Frontal cortex (tissue), 4 donors: Measurements from ENCODE around the gene SCO1. TPM values are rescaled to one million over a fixed set of nuclear protein-coding genes. Genes with fewer than 3 reads are reported as not detected.
A peak's percentile ranks its signal among the peaks of the same experiment; 100 is the strongest.
"Not testable (repeated sequence)": the region's sequence is repeated elsewhere in the genome, so short reads cannot be mapped to it uniquely, and the experiment has no call there.

ENCODE experiments used
- DNase-seq, 2 donors: peaks; one replicate each; pipeline ENCODE4 v3.0.0; 2012; ENCODE audit warnings: low spot score in 2 of 2
- FAIRE-seq: peaks from 2 replicates; lab custom pipeline; 2012; peaks lifted over from hg19 to GRCh38; lab: Jason Lieb, UNC
- total RNA-seq: library from RNA; depleted of rRNA; stranded (reverse); fragments of >200 nt; gene quantifications from one replicate; pipeline ENCODE4 v1.2.3, GENCODE V29; 2014
- donor health status: control.
- donor health status: control.
- donor health status: control.

The SCO1 gene
- total RNA-seq, 1 donor from 2014 or later = 11.4 TPM

GRCh38 chr17:10727192-10727591 lies 29.9 kb upstream of the SCO1 start:
- no peak for FAIRE-seq

GRCh38 chr17:10726196-10726595 lies 28.9 kb upstream of the SCO1 start:
- DNase-seq (no peak), FAIRE-seq (no peak)

More at GRCh38 chr17:10727192-10727591, 29.9 kb upstream of the SCO1 start:
- DNase-seq = no peak

GRCh38 chr17:10725262-10725661 lies 27.9 kb upstream of the SCO1 start:
- no peak for DNase-seq
- FAIRE-seq = no peak

- FAIRE-seq (no peak), DNase-seq (no peak)
Measured at GRCh38 chr17:10724546-10725195, 27.3 kb upstream of the SCO1 start.

GRCh38 chr17:10718547-10718946 lies 21.2 kb upstream of the SCO1 start:
- no peak for DNase-seq
- no peak for FAIRE-seq

- DNase-seq (no peak), FAIRE-seq (no peak)
Measured at GRCh38 chr17:10716218-10716617, 18.9 kb upstream of the SCO1 start.

- no peak for FAIRE-seq
Measured at GRCh38 chr17:10713318-10713717, 16.0 kb upstream of the SCO1 start.

GRCh38 chr17:10705727-10706126 lies 8.4 kb upstream of the SCO1 start:
- FAIRE-seq (no peak), DNase-seq (no peak)

More at GRCh38 chr17:10713318-10713717, 16.0 kb upstream of the SCO1 start:
- DNase-seq = no peak

GRCh38 chr17:10702574-10702973 lies 5.2 kb upstream of the SCO1 start:
- FAIRE-seq (no peak), DNase-seq (no peak)

GRCh38 chr17:10699856-10700255 lies 2.5 kb upstream of the SCO1 start:
- FAIRE-seq = no peak
- no peak for DNase-seq

- FAIRE-seq = no peak
Measured at GRCh38 chr17:10698096-10698818, 924 bp upstream of the SCO1 start.

GRCh38 chr17:10695875-10696407 lies 1.4 kb downstream of the SCO1 start:
- not testable (repeated sequence) for FAIRE-seq

More at GRCh38 chr17:10698096-10698818, 924 bp upstream of the SCO1 start:
- DNase-seq = peak; percentile 13 to 24

GRCh38 chr17:10687499-10687898 lies 9.8 kb downstream of the SCO1 start:
- no peak for FAIRE-seq

More at GRCh38 chr17:10695875-10696407, 1.4 kb downstream of the SCO1 start:
- not testable (repeated sequence) for DNase-seq

GRCh38 chr17:10683853-10684252 lies 13.5 kb downstream of the SCO1 start:
- DNase-seq (no peak), FAIRE-seq (no peak)

More at GRCh38 chr17:10687499-10687898, 9.8 kb downstream of the SCO1 start:
- DNase-seq = no peak

- FAIRE-seq (no peak), DNase-seq (no peak)
Measured at GRCh38 chr17:10681866-10682446, 15.4 kb downstream of the SCO1 start.

- FAIRE-seq (no peak), DNase-seq (no peak)
Measured at GRCh38 chr17:10674704-10675103, 22.6 kb downstream of the SCO1 start.

- DNase-seq (no peak), FAIRE-seq (no peak)
Measured at GRCh38 chr17:10673312-10673711, 24.0 kb downstream of the SCO1 start.

- FAIRE-seq = no peak
- no peak for DNase-seq
Measured at GRCh38 chr17:10668775-10669174, 28.6 kb downstream of the SCO1 start.

GRCh38 chr17:10666906-10667305 lies 30.4 kb downstream of the SCO1 start:
- DNase-seq = no peak

GRCh38 chr17:10664571-10664970 lies 32.8 kb downstream of the SCO1 start:
- FAIRE-seq = no peak

More at GRCh38 chr17:10666906-10667305, 30.4 kb downstream of the SCO1 start:
- FAIRE-seq = no peak

GRCh38 chr17:10663231-10663630 lies 34.1 kb downstream of the SCO1 start:
- DNase-seq (no peak), FAIRE-seq (no peak)

More at GRCh38 chr17:10664571-10664970, 32.8 kb downstream of the SCO1 start:
- no peak for DNase-seq
